HG03064 (cell line): ENCODE data around the gene LRMDA.

Source experiments
- ATAC-seq: cut with Tn5 transposase; IDR thresholded peaks from one replicate; pipeline ENCODE4 v1.9.1; 2021; ENCODE audit warnings: low read depth; ENCODE audit not compliant: unreplicated experiment

LRMDA gene

GRCh38 chr10:75528392-75528791 lies 97.0 kb downstream of the LRMDA start:
- ATAC-seq: no peak

GRCh38 chr10:75530299-75530698 lies 98.9 kb downstream of the LRMDA start:
- no peak for ATAC-seq

GRCh38 chr10:75531571-75532031 lies 100.2 kb downstream of the LRMDA start:
- no peak for ATAC-seq

GRCh38 chr10:75532253-75532924 lies 101.0 kb downstream of the LRMDA start:
- no peak for ATAC-seq

GRCh38 chr10:75538144-75538543 lies 106.7 kb downstream of the LRMDA start:
- no peak for ATAC-seq

GRCh38 chr10:75538765-75539164 lies 107.3 kb downstream of the LRMDA start:
- ATAC-seq: no peak

GRCh38 chr10:75540357-75540966 lies 109.0 kb downstream of the LRMDA start:
- no peak for ATAC-seq

GRCh38 chr10:75540981-75541380 lies 109.6 kb downstream of the LRMDA start:
- ATAC-seq: no peak

GRCh38 chr10:75541411-75541810 lies 110.0 kb downstream of the LRMDA start:
- no peak for ATAC-seq

- ATAC-seq: no peak
Observed at GRCh38 chr10:75542084-75542483, 110.7 kb downstream of the LRMDA start.

- no peak for ATAC-seq
Observed at GRCh38 chr10:75542906-75543305, 111.5 kb downstream of the LRMDA start.

- no peak for ATAC-seq
Observed at GRCh38 chr10:75544386-75544785, 113.0 kb downstream of the LRMDA start.

- no peak for ATAC-seq
Observed at GRCh38 chr10:75544993-75545706, 113.7 kb downstream of the LRMDA start.

GRCh38 chr10:75546004-75546403 lies 114.6 kb downstream of the LRMDA start:
- no peak for ATAC-seq

- no peak for ATAC-seq
Observed at GRCh38 chr10:75547391-75548298, 116.2 kb downstream of the LRMDA start.

- ATAC-seq: no peak
Observed at GRCh38 chr10:75548356-75548755, 116.9 kb downstream of the LRMDA start.

- ATAC-seq: no peak
Observed at GRCh38 chr10:75550191-75550590, 118.8 kb downstream of the LRMDA start.

- ATAC-seq: no peak
Observed at GRCh38 chr10:75552171-75552570, 120.7 kb downstream of the LRMDA start.

- no peak for ATAC-seq
Observed at GRCh38 chr10:75553550-75553949, 122.1 kb downstream of the LRMDA start.

- ATAC-seq: no peak
Observed at GRCh38 chr10:75555323-75555722, 123.9 kb downstream of the LRMDA start.

GRCh38 chr10:75556320-75556719 lies 124.9 kb downstream of the LRMDA start:
- ATAC-seq: no peak
